Heart left ventricle (tissue), 16 donors: ENCODE measurements around the gene AFG3L2. TPM values are rescaled to one million over a fixed set of nuclear protein-coding genes. Genes with fewer than 3 reads are reported as not detected.

Experiments used
- ATAC-seq, 4 donors: fragments of 200-7000 bp; cut with Tn5 transposase; one replicate each; pipeline ENCODE4 v1.9.1; 2020 to 2022; ENCODE audit warnings: moderate library complexity in 4 of 4, mild to moderate bottlenecking in 3 of 4, moderate number of reproducible peaks in 1 of 4
- DNase-seq, 5 donors: peaks; one replicate each; pipeline ENCODE4 v3.0.0-alpha.2; 2020
- H3K27ac ChIP-seq, 12 donors: fragments of 200-600 bp; sonication (generic) in 4 of 12; one replicate each; pipeline versions ENCODE4 v1.5.0 to v1.8.0; 2016 to 2022; ENCODE audit warnings: mild to moderate bottlenecking in 2 of 12
- H3K27me3 ChIP-seq, 9 donors: fragments of 200-600 bp; sonication (generic) in 2 of 9; one replicate each; pipeline versions ENCODE4 v1.5.1 to v1.8.0; 2016 to 2022; ENCODE audit warnings: mild to moderate bottlenecking in 3 of 9
- H3K36me3 ChIP-seq, 9 donors: fragments of 200-600 bp; sonication (generic) in 2 of 9; one replicate each; pipeline versions ENCODE4 v1.5.0 to v1.8.0; 2018 to 2022; ENCODE audit warnings: mild to moderate bottlenecking in 2 of 9
- H3K4me1 ChIP-seq, 12 donors: fragments of 200-600 bp; sonication (generic) in 4 of 12; one replicate each; pipeline versions ENCODE4 v1.5.0 to v1.8.0; 2016 to 2022; ENCODE audit warnings: mild to moderate bottlenecking in 3 of 12
- H3K4me3 ChIP-seq, 12 donors: fragments of 200-600 bp; sonication (generic) in 4 of 12; one replicate each; pipeline versions ENCODE4 v1.5.0 to v1.8.0; 2017 to 2022; ENCODE audit warnings: mild to moderate bottlenecking in 9 of 12, moderate library complexity in 4 of 12
- H3K9me3 ChIP-seq, 12 donors: fragments of 200-600 bp; sonication (generic) in 4 of 12; one replicate each; pipeline versions ENCODE4 v1.5.0 to v1.8.0; 2016 to 2022; ENCODE audit warnings: mild to moderate bottlenecking in 1 of 12
- CTCF ChIP-seq, 12 donors: fragments of 200-600 bp; sonication (generic) in 4 of 12; IDR thresholded peaks; one replicate each; pipeline versions ENCODE4 v1.5.0 to v1.8.0; 2018 to 2022; ENCODE audit warnings: antibody characterized with exemption in 12 of 12, mild to moderate bottlenecking in 5 of 12
- POLR2A ChIP-seq, 2 donors: fragments of 450-650 bp; IDR thresholded peaks; one replicate each; pipeline ENCODE4 v1.6.1; 2017; ENCODE audit warnings: antibody characterized with exemption in 2 of 2, mild to moderate bottlenecking in 2 of 2, moderate library complexity in 2 of 2
- WGBS, 4 donors: extraction: QIAGEN DNeasy Blood & Tissue Kit in 2 of 4; methylation state at CpG; one replicate each; pipeline versions ENCODE4 v1.1.5 to v1.1.7; 2013 to 2018; 5-methylcytosine and 5-hydroxymethylcytosine counted together
- intact Hi-C, 10 donors: fragments of 100-400 bp; cut with DNase I; formaldehyde crosslinking; loops; one replicate each; pipeline versions ENCODE4 v1.11.1 to v1.14.2; 2022
- polyA plus RNA-seq, 2 donors: library from polyadenylated mRNA; stranded (reverse); fragments of 200-250 nt; gene quantifications; one replicate each; pipeline ENCODE4 v1.2.3, GENCODE V29; 2013
- total RNA-seq, 9 donors: library from RNA; depleted of rRNA in 2 of 9; stranded (reverse); fragments of >200 nt in 2 of 9; fragmentation: NEBNext Ultra II Directional in 3 of 9; extraction: Animal tissue kit (Norgen Biotek cat#: 25700) in 3 of 9; gene quantifications; one replicate each; pipeline versions ENCODE4 v1.1.0 to v1.2.4, GENCODE V29; 2016 to 2023
- donor health status: ischemic (EF 13 %, LVEDD 7.1; RV severe dilation, severe dysfunction).
- donor health status: healthy with polysubstance abuse.
- donor health status: DM: no; HTN: yes; CAD: no.
- donor health status: DM: no; HTN: no; CAD: no.
- donor health status: ischemic (EF 25% LVEDD 6.9; RV normal size, moderate dysfunction).
- donor health status: ischemic (EF 25% LVEDD 5.7; RV mildly dilated, moderate dysfunction).
- donor health status: healthy.
- donor health status: DM: yes; HTN: yes; CAD: no.
- donor health status: ischemic (EF 35%, LVEDD 5.7; RV mildly dilated, moderate dysfunction).
- donor health status: nonischemic (EF 11% LVEDD 7.7; RV severe dilation, severe dysfunction).
- donor health status: DM: yes; HTN: yes; CAD: no.
- donor health status: PGD.
- donor health status: ischemic (EF 29% LVEDD 5.4; RV normal size, mild dysfunction).
- donor health status: nonischemic (EF 23%, LVEDD 6.1; RV moderate dilation, normal function).

AFG3L2 gene
- total and polyA plus RNA-seq, 11 donors = 59.9 to 174 (median 138) TPM

- Histone ChIP-seq H3K9me3 (peaks cover 0 to 4% (median 0%) of the 10 kb centered on the region in 12 donors), H3K4me1 (no peaks in the 10 kb centered on the region), H3K27ac (no peak overlapping the region), H3K36me3 (no peaks in the 10 kb centered on the region), H3K4me3 (no peak overlapping the region), H3K27me3 (no peaks in the 10 kb centered on the region)
- ATAC-seq (no peak), DNase-seq (no peak)
- 87 to 92% (median 90%) methylated on average over 18 of the region's 18 CpGs for WGBS, 4 donors
- no peak for TF ChIP-seq POLR2A (IDR thresholded peaks at IDR 0.05)
- no peak for TF ChIP-seq CTCF (IDR thresholded peaks at IDR 0.05)
- intact Hi-C loops = no loop called here
Measured at GRCh38 chr18:12295389-12296086, 81.5 kb downstream of the AFG3L2 start.

DNA sequence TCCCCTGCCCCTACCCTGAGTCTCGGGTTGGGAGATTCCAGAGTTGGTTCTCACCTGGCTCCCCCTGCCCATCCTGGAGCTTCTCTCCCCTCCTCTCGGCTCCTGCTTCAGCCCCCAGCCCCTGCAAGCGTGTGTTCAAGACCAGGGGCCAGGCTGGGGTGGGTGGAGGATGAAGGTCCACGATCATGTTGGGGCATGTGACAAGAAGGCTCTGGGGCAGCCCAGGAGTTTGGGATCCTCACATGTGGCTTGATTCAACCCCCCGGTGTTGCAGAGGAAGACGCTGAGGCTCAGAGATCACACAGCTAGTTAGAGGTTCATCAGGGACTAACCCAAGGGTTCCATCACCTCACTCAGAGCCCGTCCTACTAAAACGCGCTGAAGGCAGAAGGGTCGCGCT lies 83.2 kb downstream of the AFG3L2 start:
- no peaks in the 10 kb centered on the region for H3K36me3 ChIP-seq
- H3K9me3 ChIP-seq = peaks cover 0 to 4% (median 0%) of the 10 kb centered on the region in 12 donors
- no peak for DNase-seq
- H3K27me3 ChIP-seq = peaks cover 0 to 10% (median 0%) of the 10 kb centered on the region in 9 donors
- no peak overlapping the region for H3K4me3 ChIP-seq
- H3K4me1 ChIP-seq = peaks cover 0 to 6% (median 3%) of the 10 kb centered on the region in 12 donors
- whole genome bisulfite sequencing, 4 donors = 65 to 88% (median 78%) methylated on average over 8 to 11 of the region's 11 CpGs
- H3K27ac ChIP-seq = no peak overlapping the region
- TF ChIP-seq POLR2A (IDR thresholded peaks at IDR 0.05) (no peak), CTCF (IDR thresholded peaks at IDR 0.05) (no peak)
- no peak for ATAC-seq
- intact Hi-C loops = no loop called here

DNA sequence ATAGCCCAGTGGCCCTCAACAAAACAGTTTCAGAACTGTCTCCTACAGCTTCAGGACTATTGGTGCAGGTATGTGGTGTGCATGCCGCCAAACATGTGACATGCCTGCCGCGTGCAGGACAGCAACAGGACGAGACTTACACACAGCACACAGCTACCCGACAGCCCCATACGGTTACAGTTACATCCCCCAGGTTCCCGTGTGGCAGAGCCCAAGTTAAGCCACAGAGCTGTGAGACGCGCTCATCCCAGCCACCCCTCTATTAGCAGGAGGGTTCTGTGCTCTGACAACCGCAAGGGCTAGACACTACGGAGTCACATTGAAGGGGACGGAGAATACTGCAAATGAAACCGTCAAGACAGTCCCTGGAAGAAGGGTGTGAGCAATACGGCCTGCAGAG lies 85.3 kb downstream of the AFG3L2 start:
- H3K4me1 ChIP-seq = peaks cover 0 to 21% (median 14%) of the 10 kb centered on the region in 12 donors
- ATAC-seq = no peak
- no peak overlapping the region for H3K27ac ChIP-seq
- H3K36me3 ChIP-seq = no peaks in the 10 kb centered on the region
- no peaks in the 10 kb centered on the region for H3K9me3 ChIP-seq
- H3K27me3 ChIP-seq = peaks cover 0 to 14% (median 0%) of the 10 kb centered on the region in 9 donors
- no peak overlapping the region for H3K4me3 ChIP-seq
- intact Hi-C loops = no loop called here
- 86 to 89% (median 88%) methylated on average over 14 of the region's 14 CpGs for WGBS, 4 donors
- TF ChIP-seq POLR2A (IDR thresholded peaks at IDR 0.05) = no peak
- TF ChIP-seq CTCF (IDR thresholded peaks at IDR 0.05) = no peak
- peak in 1 of 5 donors; percentile 20 for DNase-seq

DNA sequence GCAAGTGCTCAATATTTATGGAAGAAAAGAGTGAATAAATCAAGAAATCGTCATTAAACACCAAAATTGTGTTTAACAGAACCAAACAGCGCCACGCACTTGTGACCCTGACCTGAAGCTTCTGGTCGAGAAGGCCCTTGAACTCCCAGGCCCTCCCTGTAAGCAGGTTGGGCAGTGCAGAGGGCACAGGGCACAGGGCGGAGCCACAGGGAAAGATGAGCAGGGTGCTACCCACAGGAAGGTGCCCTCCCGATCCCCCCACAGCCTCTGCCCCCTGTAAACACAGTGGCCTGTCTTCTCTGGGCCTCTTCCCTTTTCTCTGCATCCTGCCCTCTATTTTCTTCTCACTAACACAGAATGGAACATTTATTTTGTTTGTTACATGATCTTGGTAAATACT lies 85.9 kb downstream of the AFG3L2 start:
- 83 to 91% (median 89%) methylated on average over 6 of the region's 6 CpGs for WGBS, 4 donors

More for the DNA sequence above, 85.9 kb downstream of the AFG3L2 start:
- Histone ChIP-seq H3K36me3 (no peaks in the 10 kb centered on the region), H3K4me1 (peaks cover 0 to 21% (median 14%) of the 10 kb centered on the region in 12 donors), H3K9me3 (no peaks in the 10 kb centered on the region), H3K4me3 (no peak overlapping the region), H3K27ac (no peak overlapping the region), H3K27me3 (peaks cover 0 to 15% (median 0%) of the 10 kb centered on the region in 9 donors)
- ATAC-seq (no peak), DNase-seq (peak in 1 of 5 donors; percentile 16)
- TF ChIP-seq CTCF (IDR thresholded peaks at IDR 0.05) (no peak), POLR2A (IDR thresholded peaks at IDR 0.05) (no peak)
- intact Hi-C loops = no loop called here
